ENCODE measurements around the gene PLD1. TPM values are rescaled to one million over a fixed set of nuclear protein-coding genes. Genes with fewer than 3 reads are reported as not detected.

Gene PLD1
- total RNA-seq, 1 donor from 2014 or later = 1.0 TPM

DNA sequence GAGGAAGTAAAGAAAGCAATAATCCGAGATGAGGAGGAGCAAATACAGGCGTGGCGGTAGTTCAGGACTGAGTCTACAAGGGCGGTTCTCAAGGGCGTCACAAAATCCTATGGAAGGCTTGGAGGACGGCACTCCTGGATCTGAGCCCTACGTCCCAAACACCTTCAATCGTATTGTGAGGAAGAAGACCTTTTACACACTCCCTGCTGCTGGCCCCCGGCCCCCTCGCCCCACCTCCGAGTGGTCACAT lies 747 bp downstream of the PLD1 start:
- Mint-ChIP-seq H3K4me1 (ENCODE audit: low read depth) (peaks cover 41% of the 10 kb centered on the region), H3K9me3 (no peaks in the 10 kb centered on the region), H3K36me3 (ENCODE audit: low read depth) (no peaks in the 10 kb centered on the region), H3K27me3 (ENCODE audit: low read depth) (peaks cover 25% of the 10 kb centered on the region), H3K4me3 (ENCODE audit: low read depth) (peak overlapping the region; percentile 77), H3K27ac (peak overlapping the region; percentile 47)
- intact Hi-C loops (cut with micrococcal nuclease) = no loop called here
- no peak for DNase-seq (ENCODE audit: low spot score)

GRCh38 chr3:171807806-171808205 lies 2.5 kb downstream of the PLD1 start:
- H3K36me3 Mint-ChIP-seq (ENCODE audit: low read depth) = no peaks in the 10 kb centered on the region
- intact Hi-C loops (cut with micrococcal nuclease) = no loop called here

DNA sequence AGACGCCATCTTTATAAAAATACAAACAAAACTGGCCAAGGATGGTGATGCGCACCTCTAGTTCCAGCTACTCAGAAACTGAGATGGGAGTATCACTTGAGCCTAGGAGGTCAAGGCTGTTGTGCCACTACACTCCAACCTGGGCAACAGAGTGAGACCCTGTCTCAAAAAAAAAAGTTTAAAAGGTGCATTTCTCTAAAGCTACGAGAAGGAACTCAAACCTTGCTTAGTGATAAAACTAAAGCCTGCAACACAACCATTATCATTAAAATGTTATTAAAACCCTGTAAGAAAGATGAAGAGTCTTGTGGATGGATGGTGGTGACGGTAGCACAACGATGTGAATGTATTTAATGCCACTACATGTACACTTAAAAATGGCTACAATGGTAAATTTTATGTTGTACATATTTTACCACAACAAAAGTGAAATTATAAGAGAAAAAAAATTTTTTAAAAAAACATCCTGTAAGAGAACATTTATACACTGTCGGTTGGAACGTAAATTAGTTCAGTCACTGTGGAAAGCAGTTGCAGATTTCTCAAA lies 3.1 kb downstream of the PLD1 start:
- no peak for DNase-seq (ENCODE audit: low spot score)
- Mint-ChIP-seq H3K9me3 (no peaks in the 10 kb centered on the region), H3K4me3 (ENCODE audit: low read depth) (no peak overlapping the region), H3K27ac (no peak overlapping the region), H3K27me3 (ENCODE audit: low read depth) (peaks cover 29% of the 10 kb centered on the region), H3K36me3 (ENCODE audit: low read depth) (no peaks in the 10 kb centered on the region), H3K4me1 (ENCODE audit: low read depth) (peaks cover 27% of the 10 kb centered on the region)
- intact Hi-C loops (cut with micrococcal nuclease) = no loop called here

More at GRCh38 chr3:171807806-171808205, 2.5 kb downstream of the PLD1 start:
- Mint-ChIP-seq H3K27ac (no peak overlapping the region), H3K9me3 (no peaks in the 10 kb centered on the region), H3K27me3 (ENCODE audit: low read depth) (peaks cover 26% of the 10 kb centered on the region), H3K4me1 (ENCODE audit: low read depth) (peaks cover 28% of the 10 kb centered on the region), H3K4me3 (ENCODE audit: low read depth) (no peak overlapping the region)
- DNase-seq (ENCODE audit: low spot score) = no peak

DNA sequence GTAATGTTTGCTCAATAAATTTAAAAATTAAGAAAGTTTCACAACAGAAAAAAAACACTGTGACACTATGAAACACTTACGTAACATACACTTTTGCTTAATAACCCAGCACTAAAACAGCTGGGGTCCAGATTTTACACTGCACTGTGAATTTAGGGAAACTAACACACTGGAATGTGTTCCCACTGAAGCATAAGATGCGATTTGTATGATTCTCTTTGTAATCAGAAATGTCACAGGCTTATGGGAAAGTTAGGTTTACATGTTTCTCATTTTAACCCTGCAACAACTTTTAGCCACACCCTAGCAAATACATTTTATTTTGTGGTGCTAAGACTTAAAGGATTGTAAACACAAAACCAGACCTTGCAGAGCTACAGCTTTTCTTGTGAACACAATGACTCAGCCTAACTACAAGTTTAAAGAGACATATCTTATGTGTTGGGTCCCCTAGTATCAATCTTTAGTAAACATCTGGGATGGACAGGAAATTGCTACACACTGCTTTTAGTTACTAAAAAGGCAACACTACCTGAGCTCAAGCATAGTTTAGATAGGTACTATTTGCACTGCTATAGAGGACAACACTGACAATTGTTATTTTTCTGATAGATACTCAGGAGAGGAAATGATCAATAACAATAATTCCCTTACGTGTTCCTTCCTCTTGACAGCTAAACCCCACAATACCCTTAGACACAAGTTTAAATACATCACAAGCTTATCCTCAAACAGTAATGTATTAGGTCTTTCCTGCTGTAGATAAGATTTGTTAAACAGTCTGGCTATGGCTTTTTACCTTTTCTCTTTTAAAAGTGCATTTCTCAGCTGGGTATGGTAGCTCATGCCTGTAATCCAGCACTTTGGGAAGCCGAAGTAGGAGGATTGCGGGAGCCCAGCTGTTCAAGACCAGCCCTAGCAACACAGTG lies 3.8 kb downstream of the PLD1 start:
- Mint-ChIP-seq H3K4me3 (ENCODE audit: low read depth) (no peak overlapping the region), H3K27ac (no peak overlapping the region), H3K36me3 (ENCODE audit: low read depth) (no peaks in the 10 kb centered on the region), H3K4me1 (ENCODE audit: low read depth) (peaks cover 25% of the 10 kb centered on the region), H3K27me3 (ENCODE audit: low read depth) (peaks cover 27% of the 10 kb centered on the region), H3K9me3 (no peaks in the 10 kb centered on the region)
- intact Hi-C loops (cut with micrococcal nuclease) = no loop called here
- no peak for DNase-seq (ENCODE audit: low spot score)

DNA sequence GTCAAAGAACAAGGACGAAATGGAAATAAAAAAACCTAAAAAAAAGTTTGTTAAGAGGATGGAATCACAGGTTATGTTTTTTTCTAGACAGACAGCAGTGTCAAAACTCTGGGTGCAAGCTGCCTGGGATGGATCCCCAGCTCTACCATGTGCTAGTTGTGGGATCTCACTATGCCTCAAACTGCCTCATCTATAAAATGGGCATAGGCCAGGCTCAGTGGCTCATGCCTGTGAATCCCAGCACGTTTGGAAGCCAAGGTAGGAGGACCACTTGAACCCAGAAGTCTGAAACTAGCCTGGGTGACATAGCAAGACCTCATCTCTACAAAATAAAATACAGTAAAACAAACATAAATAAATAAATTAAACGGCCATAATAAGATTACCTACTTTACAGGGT lies 4.6 kb downstream of the PLD1 start:
- intact Hi-C loops (cut with micrococcal nuclease) = no loop called here
- Mint-ChIP-seq H3K27me3 (ENCODE audit: low read depth) (peaks cover 21% of the 10 kb centered on the region), H3K27ac (no peak overlapping the region), H3K9me3 (no peaks in the 10 kb centered on the region), H3K36me3 (ENCODE audit: low read depth) (no peaks in the 10 kb centered on the region), H3K4me1 (ENCODE audit: low read depth) (peaks cover 19% of the 10 kb centered on the region), H3K4me3 (ENCODE audit: low read depth) (no peak overlapping the region)
- DNase-seq (ENCODE audit: low spot score) = no peak

- DNase-seq (ENCODE audit: low spot score) = no peak
- Mint-ChIP-seq H3K27me3 (ENCODE audit: low read depth) (peaks cover 19% of the 10 kb centered on the region), H3K27ac (no peak overlapping the region), H3K9me3 (no peaks in the 10 kb centered on the region), H3K4me3 (ENCODE audit: low read depth) (no peak overlapping the region), H3K36me3 (ENCODE audit: low read depth) (no peaks in the 10 kb centered on the region), H3K4me1 (ENCODE audit: low read depth) (peaks cover 17% of the 10 kb centered on the region)
- intact Hi-C loops (cut with micrococcal nuclease) = no loop called here
Observed at GRCh38 chr3:171804618-171805389, 5.5 kb downstream of the PLD1 start.

- Mint-ChIP-seq H3K36me3 (ENCODE audit: low read depth) (no peaks in the 10 kb centered on the region), H3K4me3 (ENCODE audit: low read depth) (no peak overlapping the region), H3K27ac (no peak overlapping the region), H3K9me3 (no peaks in the 10 kb centered on the region), H3K4me1 (ENCODE audit: low read depth) (peaks cover 9% of the 10 kb centered on the region), H3K27me3 (ENCODE audit: low read depth) (peaks cover 13% of the 10 kb centered on the region)
- intact Hi-C loops (cut with micrococcal nuclease) = no loop called here
- DNase-seq (ENCODE audit: low spot score) = no peak
Observed at GRCh38 chr3:171803044-171803443, 7.2 kb downstream of the PLD1 start.

DNA sequence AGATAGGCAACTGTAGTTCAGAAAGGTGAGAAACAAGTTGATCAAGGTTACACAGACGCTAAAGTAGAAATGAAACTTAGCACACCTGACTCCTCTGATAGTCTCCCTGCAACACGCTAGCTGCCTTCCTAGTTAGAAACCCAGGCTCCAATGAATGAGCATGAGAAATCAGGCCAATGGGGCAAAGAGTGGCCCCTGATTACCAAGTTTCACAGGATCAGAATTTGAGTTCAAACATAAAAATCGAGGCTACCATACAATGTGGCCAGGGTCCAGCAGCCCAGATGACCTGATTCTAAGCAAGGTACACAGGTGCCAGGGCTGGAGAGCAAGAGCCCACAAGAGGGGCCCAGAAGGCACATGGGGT lies 7.7 kb downstream of the PLD1 start:
- intact Hi-C loops (cut with micrococcal nuclease) = no loop called here
- Mint-ChIP-seq H3K27ac (no peak overlapping the region), H3K9me3 (no peaks in the 10 kb centered on the region)

GRCh38 chr3:171801738-171802589 lies 8.3 kb downstream of the PLD1 start:
- Mint-ChIP-seq H3K9me3 (no peaks in the 10 kb centered on the region), H3K36me3 (ENCODE audit: low read depth) (no peaks in the 10 kb centered on the region), H3K4me3 (ENCODE audit: low read depth) (no peak overlapping the region), H3K27me3 (ENCODE audit: low read depth) (peaks cover 10% of the 10 kb centered on the region), H3K4me1 (ENCODE audit: low read depth) (peaks cover 8% of the 10 kb centered on the region), H3K27ac (no peak overlapping the region)
- DNase-seq (ENCODE audit: low spot score) = no peak
- intact Hi-C loops (cut with micrococcal nuclease) = no loop called here

More for the DNA sequence above, 7.7 kb downstream of the PLD1 start:
- peaks cover 10% of the 10 kb centered on the region for H3K27me3 Mint-ChIP-seq (ENCODE audit: low read depth)
- peaks cover 9% of the 10 kb centered on the region for H3K4me1 Mint-ChIP-seq (ENCODE audit: low read depth)
- no peaks in the 10 kb centered on the region for H3K36me3 Mint-ChIP-seq (ENCODE audit: low read depth)
- no peak for DNase-seq (ENCODE audit: low spot score)
- no peak overlapping the region for H3K4me3 Mint-ChIP-seq (ENCODE audit: low read depth)

- intact Hi-C loops (cut with micrococcal nuclease) = no loop called here
Observed at GRCh38 chr3:171799501-171799900, 10.8 kb downstream of the PLD1 start.

GRCh38 chr3:171797873-171798272 lies 12.4 kb downstream of the PLD1 start:
- intact Hi-C loops (cut with micrococcal nuclease) = no loop called here
- Mint-ChIP-seq H3K27ac (no peak overlapping the region), H3K4me3 (ENCODE audit: low read depth) (no peak overlapping the region), H3K36me3 (ENCODE audit: low read depth) (no peaks in the 10 kb centered on the region), H3K4me1 (ENCODE audit: low read depth) (peaks cover 3% of the 10 kb centered on the region), H3K9me3 (no peaks in the 10 kb centered on the region), H3K27me3 (ENCODE audit: low read depth) (peaks cover 4% of the 10 kb centered on the region)
- DNase-seq (ENCODE audit: low spot score) = no peak

More at GRCh38 chr3:171799501-171799900, 10.8 kb downstream of the PLD1 start:
- no peaks in the 10 kb centered on the region for H3K36me3 Mint-ChIP-seq (ENCODE audit: low read depth)
- H3K27ac Mint-ChIP-seq = no peak overlapping the region
- H3K4me3 Mint-ChIP-seq (ENCODE audit: low read depth) = no peak overlapping the region
- H3K4me1 Mint-ChIP-seq (ENCODE audit: low read depth) = peaks cover 3% of the 10 kb centered on the region
- H3K9me3 Mint-ChIP-seq = no peaks in the 10 kb centered on the region
- no peak for DNase-seq (ENCODE audit: low spot score)
- peaks cover 8% of the 10 kb centered on the region for H3K27me3 Mint-ChIP-seq (ENCODE audit: low read depth)

GRCh38 chr3:171797265-171797679 lies 13.0 kb downstream of the PLD1 start:
- intact Hi-C loops (cut with micrococcal nuclease) = no loop called here

More at GRCh38 chr3:171797265-171797679, 13.0 kb downstream of the PLD1 start:
- no peak overlapping the region for H3K4me3 Mint-ChIP-seq (ENCODE audit: low read depth)
- H3K27me3 Mint-ChIP-seq (ENCODE audit: low read depth) = peaks cover under 1% of the 10 kb centered on the region
- no peak for DNase-seq (ENCODE audit: low spot score)
- no peak overlapping the region for H3K27ac Mint-ChIP-seq
- peaks cover 3% of the 10 kb centered on the region for H3K4me1 Mint-ChIP-seq (ENCODE audit: low read depth)
- H3K9me3 Mint-ChIP-seq = no peaks in the 10 kb centered on the region
- H3K36me3 Mint-ChIP-seq (ENCODE audit: low read depth) = no peaks in the 10 kb centered on the region

Data from activated T-helper 2 cell treated with anti-CD3 and anti-CD28 coated beads, Interferon-gamma antibody, Interleukin-2, Interleukin-4, amounts not matched to agents 10 μg/mL and 5 μg/mL and 100 μg/mL, durations not matched to agents 14 hours and 24 hours and 36 hours (primary cell).